Measurements from ENCODE around the gene GORAB. TPM values are rescaled to one million over a fixed set of nuclear protein-coding genes. Genes with fewer than 3 reads are reported as not detected.

Gene GORAB
- total RNA-seq, 1 donor from 2014 or later, result 16.9 TPM

GRCh38 chr1:170559166-170559565 lies 27.2 kb downstream of the GORAB start:
- peaks cover 33% of the 10 kb centered on the region for H3K9me3 Mint-ChIP-seq (ENCODE audit: low read depth)

DNA sequence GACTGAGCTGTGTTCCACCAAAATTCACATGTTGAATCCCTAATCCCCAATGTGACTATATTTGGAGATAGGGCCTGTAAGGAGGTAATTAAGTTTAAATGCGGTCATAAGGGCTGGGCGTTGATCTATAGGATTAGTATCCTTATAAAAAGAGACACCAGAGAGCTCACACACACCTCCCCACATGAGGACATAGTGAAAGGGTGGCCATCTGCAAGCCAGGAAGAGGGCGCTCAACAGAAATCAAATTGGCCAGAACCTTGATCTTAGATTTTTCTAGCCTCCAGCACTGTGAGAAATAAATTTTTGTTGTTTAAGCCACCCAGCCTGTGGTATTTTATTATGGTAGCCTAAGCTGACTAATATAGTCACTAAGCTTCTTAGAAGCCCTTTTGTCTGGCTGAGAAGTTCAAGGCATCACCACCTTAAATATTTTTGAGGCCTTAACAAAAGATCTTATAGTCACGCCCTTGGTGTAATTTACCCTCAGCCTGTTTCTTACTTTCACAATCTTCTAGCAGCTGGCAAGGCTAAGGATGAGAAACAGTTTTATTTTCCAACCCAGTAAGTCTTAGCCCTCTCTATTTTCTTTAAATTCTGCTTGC lies 28.8 kb downstream of the GORAB start:
- Mint-ChIP-seq H3K4me1 (ENCODE audit: low read depth) (peaks cover 50% of the 10 kb centered on the region), H3K9me3 (ENCODE audit: low read depth) (peaks cover 33% of the 10 kb centered on the region), H3K27ac (ENCODE audit: unreplicated experiment) (peak overlapping the region; percentile 67)

More at GRCh38 chr1:170559166-170559565, 27.2 kb downstream of the GORAB start:
- Mint-ChIP-seq H3K4me3 (ENCODE audit: unreplicated experiment) (no peak overlapping the region), H3K36me3 (ENCODE audit: low read depth) (peaks cover 17% of the 10 kb centered on the region), H3K27me3 (ENCODE audit: low read depth) (no peaks in the 10 kb centered on the region), H3K4me1 (ENCODE audit: low read depth) (peaks cover 48% of the 10 kb centered on the region), H3K27ac (ENCODE audit: unreplicated experiment) (no peak overlapping the region)
- no peak for TF ChIP-seq CTCF (IDR thresholded peaks at IDR 0.05)
- no peak for DNase-seq (ENCODE audit: low spot score)

GRCh38 chr1:170562646-170563338 lies 30.8 kb downstream of the GORAB start:
- Mint-ChIP-seq H3K27me3 (ENCODE audit: low read depth) (no peaks in the 10 kb centered on the region), H3K27ac (ENCODE audit: unreplicated experiment) (peak overlapping the region; percentile 89), H3K9me3 (ENCODE audit: low read depth) (peaks cover 21% of the 10 kb centered on the region), H3K36me3 (ENCODE audit: low read depth) (peaks cover 12% of the 10 kb centered on the region), H3K4me1 (ENCODE audit: low read depth) (peaks cover 68% of the 10 kb centered on the region), H3K4me3 (ENCODE audit: unreplicated experiment) (peak overlapping the region; percentile 49)
- TF ChIP-seq CTCF (IDR thresholded peaks at IDR 0.05), result no peak
- DNase-seq (ENCODE audit: low spot score), result no peak

More for the DNA sequence above, 28.8 kb downstream of the GORAB start:
- Mint-ChIP-seq H3K4me3 (ENCODE audit: unreplicated experiment) (no peak overlapping the region), H3K27me3 (ENCODE audit: low read depth) (no peaks in the 10 kb centered on the region), H3K36me3 (ENCODE audit: low read depth) (peaks cover 12% of the 10 kb centered on the region)
- no peak for TF ChIP-seq CTCF (IDR thresholded peaks at IDR 0.05)
- DNase-seq (ENCODE audit: low spot score), result no peak

DNA sequence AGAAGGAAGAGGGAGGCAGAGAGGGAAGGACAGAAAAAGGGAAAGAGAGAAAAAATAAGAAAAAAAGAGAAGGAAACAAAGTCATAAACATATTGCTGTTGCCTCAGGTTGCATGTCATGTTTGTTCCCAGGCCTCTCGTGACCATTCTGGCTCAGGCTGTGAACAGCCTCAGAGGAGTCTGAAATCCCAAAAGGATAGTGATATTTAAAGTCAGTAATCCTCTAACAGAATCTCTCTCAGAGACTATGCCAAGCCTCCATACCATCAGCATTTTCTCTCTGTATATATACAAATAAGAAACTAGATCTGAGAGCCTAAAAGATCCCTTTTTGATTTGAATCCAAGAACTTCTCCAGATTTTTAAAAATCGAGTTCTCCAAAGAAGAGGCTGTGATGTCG lies 35.2 kb downstream of the GORAB start:
- no peak overlapping the region for H3K4me3 Mint-ChIP-seq (ENCODE audit: unreplicated experiment)
- no peak for TF ChIP-seq CTCF (IDR thresholded peaks at IDR 0.05)
- H3K9me3 Mint-ChIP-seq (ENCODE audit: low read depth), result peaks cover 20% of the 10 kb centered on the region
- peaks cover 13% of the 10 kb centered on the region for H3K36me3 Mint-ChIP-seq (ENCODE audit: low read depth)
- peak overlapping the region; percentile 55 for H3K27ac Mint-ChIP-seq (ENCODE audit: unreplicated experiment)
- no peaks in the 10 kb centered on the region for H3K27me3 Mint-ChIP-seq (ENCODE audit: low read depth)
- peaks cover 59% of the 10 kb centered on the region for H3K4me1 Mint-ChIP-seq (ENCODE audit: low read depth)
- DNase-seq (ENCODE audit: low spot score), result no peak

DNA sequence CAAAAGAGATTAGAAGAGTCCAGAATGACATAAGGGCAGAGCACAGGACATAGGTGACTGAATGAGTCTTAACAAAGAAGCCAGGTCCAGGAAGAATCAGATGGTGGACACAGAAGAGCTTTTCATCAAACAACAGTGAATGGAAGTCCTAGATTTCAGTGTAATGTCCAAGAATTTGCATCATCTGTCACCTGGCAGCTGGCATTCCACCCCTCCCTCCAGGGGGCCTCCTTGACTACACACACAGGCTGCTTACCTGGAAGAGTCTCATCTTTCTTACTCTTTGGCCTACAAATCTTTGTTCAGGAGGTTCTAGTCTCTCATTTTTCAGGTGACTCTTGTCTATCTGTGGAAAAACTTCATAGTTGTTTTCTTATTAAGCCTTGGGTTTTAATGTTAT lies 36.2 kb downstream of the GORAB start:
- no peak for TF ChIP-seq CTCF (IDR thresholded peaks at IDR 0.05)
- Mint-ChIP-seq H3K4me3 (ENCODE audit: unreplicated experiment) (no peak overlapping the region), H3K9me3 (ENCODE audit: low read depth) (peaks cover 24% of the 10 kb centered on the region), H3K27ac (ENCODE audit: unreplicated experiment) (no peak overlapping the region), H3K27me3 (ENCODE audit: low read depth) (no peaks in the 10 kb centered on the region), H3K4me1 (ENCODE audit: low read depth) (peaks cover 49% of the 10 kb centered on the region), H3K36me3 (ENCODE audit: low read depth) (peaks cover 16% of the 10 kb centered on the region)
- DNase-seq (ENCODE audit: low spot score), result no peak
